PFSK-1 (cell line): ENCODE data around the gene KSR1.

Experiments used
- FOXP2 ChIP-seq: optimal IDR thresholded peaks from 2 replicates; pipeline ENCODE3; 2011; ENCODE audit warnings: borderline replicate concordance, control low read depth, inconsistent platforms; ENCODE audit not compliant: insufficient read depth; ENCODE audit errors: extremely low read length, extremely low read depth
- POLR2AphosphoS5 ChIP-seq: IDR thresholded peaks from 2 replicates; pipeline ENCODE4 v1.6.1; 2012; ENCODE audit warnings: low read depth, mild to moderate bottlenecking, control low read depth, low read length, moderate library complexity
- TAF1 ChIP-seq: IDR thresholded peaks from 2 replicates; pipeline ENCODE4 v1.6.1; 2012; ENCODE audit warnings: low read length, control low read depth, borderline replicate concordance; ENCODE audit not compliant: insufficient read depth
- TF ChIP-seq, protein P1 (sequence below), 2 experiments: IDR thresholded peaks; 2 replicates each; pipeline versions ENCODE4 v1.6.1 to v1.8.0; 2011 to 2012; ENCODE audit warnings: low read depth in 2 of 2, low read length in 2 of 2, control low read depth in 1 of 2, inconsistent platforms in 1 of 2, mild to moderate bottlenecking in 1 of 2, moderate library complexity in 1 of 2; ENCODE audit not compliant: insufficient read depth in 1 of 2

DNA sequence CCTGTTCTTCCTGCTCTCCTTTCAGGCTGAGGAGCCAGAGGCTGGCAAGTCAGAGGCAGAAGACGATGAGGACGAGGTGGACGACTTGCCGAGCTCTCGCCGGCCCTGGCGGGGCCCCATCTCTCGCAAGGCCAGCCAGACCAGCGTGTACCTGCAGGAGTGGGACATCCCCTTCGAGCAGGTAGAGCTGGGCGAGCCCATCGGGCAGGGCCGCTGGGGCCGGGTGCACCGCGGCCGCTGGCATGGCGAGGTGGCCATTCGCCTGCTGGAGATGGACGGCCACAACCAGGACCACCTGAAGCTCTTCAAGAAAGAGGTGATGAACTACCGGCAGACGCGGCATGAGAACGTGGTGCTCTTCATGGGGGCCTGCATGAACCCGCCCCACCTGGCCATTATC is 149.2 kb downstream of the KSR1 start:
- no peak for TF ChIP-seq TAF1
- TF ChIP-seq POLR2AphosphoS5: no peak
- TF ChIP-seq, protein P1, sequence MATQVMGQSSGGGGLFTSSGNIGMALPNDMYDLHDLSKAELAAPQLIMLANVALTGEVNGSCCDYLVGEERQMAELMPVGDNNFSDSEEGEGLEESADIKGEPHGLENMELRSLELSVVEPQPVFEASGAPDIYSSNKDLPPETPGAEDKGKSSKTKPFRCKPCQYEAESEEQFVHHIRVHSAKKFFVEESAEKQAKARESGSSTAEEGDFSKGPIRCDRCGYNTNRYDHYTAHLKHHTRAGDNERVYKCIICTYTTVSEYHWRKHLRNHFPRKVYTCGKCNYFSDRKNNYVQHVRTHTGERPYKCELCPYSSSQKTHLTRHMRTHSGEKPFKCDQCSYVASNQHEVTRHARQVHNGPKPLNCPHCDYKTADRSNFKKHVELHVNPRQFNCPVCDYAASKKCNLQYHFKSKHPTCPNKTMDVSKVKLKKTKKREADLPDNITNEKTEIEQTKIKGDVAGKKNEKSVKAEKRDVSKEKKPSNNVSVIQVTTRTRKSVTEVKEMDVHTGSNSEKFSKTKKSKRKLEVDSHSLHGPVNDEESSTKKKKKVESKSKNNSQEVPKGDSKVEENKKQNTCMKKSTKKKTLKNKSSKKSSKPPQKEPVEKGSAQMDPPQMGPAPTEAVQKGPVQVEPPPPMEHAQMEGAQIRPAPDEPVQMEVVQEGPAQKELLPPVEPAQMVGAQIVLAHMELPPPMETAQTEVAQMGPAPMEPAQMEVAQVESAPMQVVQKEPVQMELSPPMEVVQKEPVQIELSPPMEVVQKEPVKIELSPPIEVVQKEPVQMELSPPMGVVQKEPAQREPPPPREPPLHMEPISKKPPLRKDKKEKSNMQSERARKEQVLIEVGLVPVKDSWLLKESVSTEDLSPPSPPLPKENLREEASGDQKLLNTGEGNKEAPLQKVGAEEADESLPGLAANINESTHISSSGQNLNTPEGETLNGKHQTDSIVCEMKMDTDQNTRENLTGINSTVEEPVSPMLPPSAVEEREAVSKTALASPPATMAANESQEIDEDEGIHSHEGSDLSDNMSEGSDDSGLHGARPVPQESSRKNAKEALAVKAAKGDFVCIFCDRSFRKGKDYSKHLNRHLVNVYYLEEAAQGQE (IDR thresholded peaks at IDR 0.05; ENCODE audit: insufficient read depth in 1 of 2, low read depth in 2 of 2, low read length in 2 of 2): no peak
- no peak for TF ChIP-seq FOXP2
